K562 (cell line): ENCODE measurements around the gene TRIM27. TPM values are rescaled to one million over a fixed set of nuclear protein-coding genes. Genes with fewer than 3 reads are reported as not detected.

Experiments
- AFF1 ChIP-seq, 2 experiments: fragments of 450-650 bp; IDR thresholded peaks; 2 replicates each; pipeline ENCODE4 v1.6.1; 2018; ENCODE audit warnings: mild to moderate bottlenecking in 2 of 2, low read depth in 1 of 2; ENCODE audit not compliant: partially characterized antibody in 2 of 2
- ARID4B ChIP-seq: sonication (generic); formaldehyde crosslinking; IDR thresholded peaks from 2 replicates; pipeline ENCODE4 v1.8.0; 2022; ENCODE audit warnings: mild to moderate bottlenecking, missing genetic modification reagents
- DPF2 ChIP-seq: fragments of 450-650 bp; IDR thresholded peaks from 2 replicates; pipeline ENCODE4 v1.6.1; 2016
- ETV1 ChIP-seq: fragments of 450-650 bp; conservative IDR thresholded peaks from 2 replicates; pipeline ENCODE4 v1.6.1; 2016; ENCODE audit warnings: missing genetic modification characterization, control low read depth, low read depth, missing compliant biosample characterization
- HMG20A ChIP-seq: fragments of 450-650 bp; formaldehyde crosslinking; conservative IDR thresholded peaks from 2 replicates; pipeline ENCODE4 v1.4.0; 2020; ENCODE audit warnings: mild to moderate bottlenecking, mixed read lengths
- KAT8 ChIP-seq: fragments of 450-650 bp; IDR thresholded peaks from 2 replicates; pipeline ENCODE4 v1.6.1; 2016; ENCODE audit warnings: low read depth, mild to moderate bottlenecking
- MAX ChIP-seq: sonication (generic); formaldehyde crosslinking; IDR thresholded peaks from 2 replicates; pipeline ENCODE4 v1.9.0; 2022; ENCODE audit warnings: mild to moderate bottlenecking, missing genetic modification reagents
- NR1H2 ChIP-seq: sonication (generic); formaldehyde crosslinking; IDR thresholded peaks from 2 replicates; pipeline ENCODE4 v1.4.0; 2020; ENCODE audit warnings: mild to moderate bottlenecking, missing genetic modification reagents
- OTX1 ChIP-seq: fragments of 450-650 bp; formaldehyde crosslinking; IDR thresholded peaks from 2 replicates; pipeline ENCODE4 v1.4.0; 2022; ENCODE audit warnings: mild to moderate bottlenecking
- PHB ChIP-seq: fragments of 250-450 bp; sonication (Bioruptor Pico); IDR thresholded peaks from 2 replicates; pipeline ENCODE4 v1.5.0; 2021
- POLR3A ChIP-seq: IDR thresholded peaks from 2 replicates; pipeline ENCODE4 v1.6.1; 2011; ENCODE audit warnings: borderline replicate concordance, mild to moderate bottlenecking, moderate library complexity; ENCODE audit not compliant: insufficient read length, insufficient read depth; ENCODE audit errors: extremely low read depth
- THRAP3 ChIP-seq: fragments of 450-650 bp; IDR thresholded peaks from 2 replicates; pipeline ENCODE4 v1.6.1; 2016; ENCODE audit warnings: mild to moderate bottlenecking, inconsistent platforms, borderline replicate concordance
- ZBTB49 ChIP-seq: sonication (generic); formaldehyde crosslinking; IDR thresholded peaks from 2 replicates; pipeline ENCODE4 v1.8.0; 2022; ENCODE audit warnings: missing genetic modification reagents, mild to moderate bottlenecking, borderline replicate concordance
- ZNF175 ChIP-seq: fragments of 200-800 bp; sonication (Bioruptor generic); IDR thresholded peaks from 2 replicates; pipeline ENCODE4 v1.6.1; 2016; ENCODE audit warnings: low read depth, mild to moderate bottlenecking, missing genetic modification characterization, missing compliant biosample characterization
- polyA plus RNA-seq, 8 experiments: library from polyadenylated mRNA; depleted of rRNA in 4 of 8; stranded (reverse) in 5 of 8; unstranded in 3 of 8; fragments of >200 nt; fragmentation: Nextera tagmentation in 2 of 8; fragmentation: Illumina TruSeq in 1 of 8; extraction: Ambion mirVana in 2 of 8; extraction: Trizol in 1 of 8; gene quantifications; 2 replicates each; pipeline versions ENCODE4 v1.2.1 to v1.2.3, GENCODE V29; 2011 to 2014; ENCODE audit warnings: inconsistent platforms in 1 of 8, missing spikeins in 1 of 8
- total RNA-seq, 7 experiments: library from RNA; depleted of rRNA in 6 of 7; stranded (reverse); fragments of >200 nt in 6 of 7; fragmentation: Illumina TruSeq in 2 of 7; extraction: Trizol in 2 of 7; gene quantifications; 2 replicates each; pipeline versions ENCODE4 v1.2.1 to v1.2.3, GENCODE V29; 2011 to 2021; ENCODE audit warnings: low replicate concordance in 1 of 7

TRIM27 gene
- total and polyA plus RNA-seq, 9 of the 15 experiments (the other 6 are each of a cell fraction or from before 2014, with no cell fraction given) = 37.7 to 235 (median 122) TPM

- TF ChIP-seq ARID4B (CRISPR knock-in tag) (peak; percentile 47), HMG20A (CRISPR knock-in tag) (no peak), ETV1 (tag) (peak; percentile 50; the same call in 1 of the 2 replicates), NR1H2 (CRISPR knock-in tag) (0 out of 2 replicates have a peak, but pooled peaks have one; percentile 44), MAX (CRISPR knock-in tag) (peak; percentile 47; the same call in 1 of the 2 replicates), AFF1 (IDR thresholded peaks at IDR 0.05; ENCODE audit: low read depth in 1 of 2, partially characterized antibody in 2 of 2) (peak in 1 of 2 experiments; percentile 71), OTX1 (CRISPR knock-in tag) (peak; percentile 44; the same call in 1 of the 2 replicates), PHB (CRISPR knock-in tag) (0 out of 2 replicates have a peak, but pooled peaks have one; percentile 56), THRAP3 (0 out of 2 replicates have a peak, but pooled peaks have one; percentile 73), ZBTB49 (CRISPR knock-in tag) (no peak), KAT8 (peak; percentile 45; the same call in 1 of the 2 replicates), POLR3A (peak; percentile 91), ZNF175 (CRISPR knock-in tag) (peak; percentile 75; the same call in 1 of the 2 replicates), DPF2 (peak; percentile 59)
These were observed 17.3 kb upstream of the TRIM27 start (continued) for GRCh38 chr6:28940858-28941683.
